GM19239 (cell line): ENCODE results near the gene RASA1.

Experiments
- DNase-seq: peaks from one replicate; pipeline ENCODE4 v3.0.0; 2011; ENCODE audit warnings: low spot score; ENCODE audit not compliant: insufficient read length
- FAIRE-seq: peaks from 2 replicates; lab custom pipeline; 2011; peaks lifted over from hg19 to GRCh38; lab: Jason Lieb, UNC

The RASA1 gene

GRCh38 chr5:87398981-87399614 lies 131.4 kb downstream of the RASA1 start:
- DNase-seq: no peak
- FAIRE-seq: no peak

- no peak for DNase-seq
- FAIRE-seq: no peak
Measured at GRCh38 chr5:87399720-87400119, 132.0 kb downstream of the RASA1 start.

- no peak for FAIRE-seq
- no peak for DNase-seq
Measured at GRCh38 chr5:87400305-87400899, 132.7 kb downstream of the RASA1 start.

GRCh38 chr5:87401626-87402025 lies 133.9 kb downstream of the RASA1 start:
- FAIRE-seq (no peak), DNase-seq (no peak)

GRCh38 chr5:87403409-87403808 lies 135.7 kb downstream of the RASA1 start:
- FAIRE-seq: no peak

GRCh38 chr5:87403899-87404298 lies 136.2 kb downstream of the RASA1 start:
- DNase-seq: no peak
- no peak for FAIRE-seq

More at GRCh38 chr5:87403409-87403808, 135.7 kb downstream of the RASA1 start:
- DNase-seq: no peak

GRCh38 chr5:87404359-87404758 lies 136.7 kb downstream of the RASA1 start:
- FAIRE-seq: no peak
- DNase-seq: no peak

- FAIRE-seq (no peak), DNase-seq (no peak)
Measured at GRCh38 chr5:87405472-87406155, 137.9 kb downstream of the RASA1 start.

GRCh38 chr5:87408204-87408603 lies 140.5 kb downstream of the RASA1 start:
- FAIRE-seq (no peak), DNase-seq (no peak)

- no peak for DNase-seq
- FAIRE-seq: peak; percentile 61
Measured at GRCh38 chr5:87410931-87411330, 143.2 kb downstream of the RASA1 start.

GRCh38 chr5:87411586-87411972 lies 143.9 kb downstream of the RASA1 start:
- no peak for DNase-seq
- peak; percentile 11 for FAIRE-seq

- no peak for FAIRE-seq
Measured at GRCh38 chr5:87411973-87412629, 144.4 kb downstream of the RASA1 start.

GRCh38 chr5:87412630-87413342 lies 145.1 kb downstream of the RASA1 start, which contains the start of gene CCNH:
TSS of gene CCNH (minus strand) at chr5:87412930. CDS start at chr5:87412794, 136 bp downstream.
- FAIRE-seq: peak; percentile 98

More at GRCh38 chr5:87411973-87412629, 144.4 kb downstream of the RASA1 start:
- DNase-seq: no peak

GRCh38 chr5:87413343-87413645 lies 145.6 kb downstream of the RASA1 start:
- FAIRE-seq: no peak

More at GRCh38 chr5:87412630-87413342, 145.1 kb downstream of the RASA1 start, which contains the start of gene CCNH:
- peak; percentile 61 for DNase-seq

GRCh38 chr5:87418506-87418905 lies 150.8 kb downstream of the RASA1 start:
- no peak for FAIRE-seq
- no peak for DNase-seq

More at GRCh38 chr5:87413343-87413645, 145.6 kb downstream of the RASA1 start:
- no peak for DNase-seq

- FAIRE-seq: no peak
- DNase-seq: no peak
Measured at GRCh38 chr5:87421307-87421706, 153.6 kb downstream of the RASA1 start.

- FAIRE-seq (no peak), DNase-seq (no peak)
Measured at GRCh38 chr5:87423755-87424154, 156.1 kb downstream of the RASA1 start.

- DNase-seq: no peak
- FAIRE-seq: no peak
Measured at GRCh38 chr5:87430863-87431457, 163.3 kb downstream of the RASA1 start.

- DNase-seq (no peak), FAIRE-seq (no peak)
Measured at GRCh38 chr5:87432460-87432859, 164.8 kb downstream of the RASA1 start.

- DNase-seq: no peak
- FAIRE-seq: no peak
Measured at GRCh38 chr5:87433945-87434344, 166.3 kb downstream of the RASA1 start.
